ENCODE results near the gene YES1.

DNA sequence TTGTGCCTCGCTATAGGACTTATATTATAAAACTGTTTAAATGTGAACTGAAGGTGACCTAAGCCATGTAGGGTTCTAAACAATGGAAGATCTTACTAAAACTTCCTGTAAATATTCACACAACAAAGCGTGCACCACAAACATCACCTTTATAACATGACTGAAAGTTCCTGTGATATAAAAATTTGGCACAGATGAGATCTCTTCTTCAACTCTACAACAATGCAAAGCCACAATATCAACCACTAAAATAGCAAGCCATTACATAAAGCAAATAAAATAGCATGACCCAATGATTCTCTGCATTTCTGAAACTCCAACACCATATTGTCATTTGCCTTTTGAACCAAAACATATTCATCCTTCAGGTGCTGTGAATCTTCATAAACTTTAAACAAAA, 3.5 kb downstream of the YES1 start:
- TF ChIP-seq ZNF549 (tag by site-specific recombination; IDR thresholded peaks at IDR 0.05): no peak
- TF ChIP-seq, protein P1, sequence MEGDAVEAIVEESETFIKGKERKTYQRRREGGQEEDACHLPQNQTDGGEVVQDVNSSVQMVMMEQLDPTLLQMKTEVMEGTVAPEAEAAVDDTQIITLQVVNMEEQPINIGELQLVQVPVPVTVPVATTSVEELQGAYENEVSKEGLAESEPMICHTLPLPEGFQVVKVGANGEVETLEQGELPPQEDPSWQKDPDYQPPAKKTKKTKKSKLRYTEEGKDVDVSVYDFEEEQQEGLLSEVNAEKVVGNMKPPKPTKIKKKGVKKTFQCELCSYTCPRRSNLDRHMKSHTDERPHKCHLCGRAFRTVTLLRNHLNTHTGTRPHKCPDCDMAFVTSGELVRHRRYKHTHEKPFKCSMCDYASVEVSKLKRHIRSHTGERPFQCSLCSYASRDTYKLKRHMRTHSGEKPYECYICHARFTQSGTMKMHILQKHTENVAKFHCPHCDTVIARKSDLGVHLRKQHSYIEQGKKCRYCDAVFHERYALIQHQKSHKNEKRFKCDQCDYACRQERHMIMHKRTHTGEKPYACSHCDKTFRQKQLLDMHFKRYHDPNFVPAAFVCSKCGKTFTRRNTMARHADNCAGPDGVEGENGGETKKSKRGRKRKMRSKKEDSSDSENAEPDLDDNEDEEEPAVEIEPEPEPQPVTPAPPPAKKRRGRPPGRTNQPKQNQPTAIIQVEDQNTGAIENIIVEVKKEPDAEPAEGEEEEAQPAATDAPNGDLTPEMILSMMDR (tag by site-specific recombination; IDR thresholded peaks at IDR 0.05): no peak
- no peak for TF ChIP-seq ZNF121 (tag by site-specific recombination; IDR thresholded peaks at IDR 0.05)
- no peak for TF ChIP-seq ZNF701 (tag by site-specific recombination; IDR thresholded peaks at IDR 0.05)
- no peak for TF ChIP-seq EGR2 (tag by site-specific recombination; IDR thresholded peaks at IDR 0.05; ENCODE audit: low read depth)
- TF ChIP-seq TCF7L2 (IDR thresholded peaks at IDR 0.05; ENCODE audit: borderline replicate concordance, low read depth, low read length): no peak
- no peak for TF ChIP-seq ZNF530 (tag by site-specific recombination; IDR thresholded peaks at IDR 0.05; ENCODE audit: low read depth)
- TF ChIP-seq ZNF23 (tag by site-specific recombination; IDR thresholded peaks at IDR 0.05; ENCODE audit: borderline replicate concordance): no peak
- TF ChIP-seq ZNF274 (IDR thresholded peaks at IDR 0.05; ENCODE audit: low read length): no peak
- no peak for TF ChIP-seq ZNF274 (tag by site-specific recombination; IDR thresholded peaks at IDR 0.05; ENCODE audit: borderline replicate concordance)
- no peak for TF ChIP-seq ZSCAN18 (tag by site-specific recombination; IDR thresholded peaks at IDR 0.05)
- TF ChIP-seq, protein P2, sequence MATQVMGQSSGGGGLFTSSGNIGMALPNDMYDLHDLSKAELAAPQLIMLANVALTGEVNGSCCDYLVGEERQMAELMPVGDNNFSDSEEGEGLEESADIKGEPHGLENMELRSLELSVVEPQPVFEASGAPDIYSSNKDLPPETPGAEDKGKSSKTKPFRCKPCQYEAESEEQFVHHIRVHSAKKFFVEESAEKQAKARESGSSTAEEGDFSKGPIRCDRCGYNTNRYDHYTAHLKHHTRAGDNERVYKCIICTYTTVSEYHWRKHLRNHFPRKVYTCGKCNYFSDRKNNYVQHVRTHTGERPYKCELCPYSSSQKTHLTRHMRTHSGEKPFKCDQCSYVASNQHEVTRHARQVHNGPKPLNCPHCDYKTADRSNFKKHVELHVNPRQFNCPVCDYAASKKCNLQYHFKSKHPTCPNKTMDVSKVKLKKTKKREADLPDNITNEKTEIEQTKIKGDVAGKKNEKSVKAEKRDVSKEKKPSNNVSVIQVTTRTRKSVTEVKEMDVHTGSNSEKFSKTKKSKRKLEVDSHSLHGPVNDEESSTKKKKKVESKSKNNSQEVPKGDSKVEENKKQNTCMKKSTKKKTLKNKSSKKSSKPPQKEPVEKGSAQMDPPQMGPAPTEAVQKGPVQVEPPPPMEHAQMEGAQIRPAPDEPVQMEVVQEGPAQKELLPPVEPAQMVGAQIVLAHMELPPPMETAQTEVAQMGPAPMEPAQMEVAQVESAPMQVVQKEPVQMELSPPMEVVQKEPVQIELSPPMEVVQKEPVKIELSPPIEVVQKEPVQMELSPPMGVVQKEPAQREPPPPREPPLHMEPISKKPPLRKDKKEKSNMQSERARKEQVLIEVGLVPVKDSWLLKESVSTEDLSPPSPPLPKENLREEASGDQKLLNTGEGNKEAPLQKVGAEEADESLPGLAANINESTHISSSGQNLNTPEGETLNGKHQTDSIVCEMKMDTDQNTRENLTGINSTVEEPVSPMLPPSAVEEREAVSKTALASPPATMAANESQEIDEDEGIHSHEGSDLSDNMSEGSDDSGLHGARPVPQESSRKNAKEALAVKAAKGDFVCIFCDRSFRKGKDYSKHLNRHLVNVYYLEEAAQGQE (tag by site-specific recombination; IDR thresholded peaks at IDR 0.05): no peak
- TF ChIP-seq ZSCAN30 (tag by site-specific recombination; IDR thresholded peaks at IDR 0.05): no peak
- no peak for TF ChIP-seq ZNF423 (tag by site-specific recombination; IDR thresholded peaks at IDR 0.05)
- TF ChIP-seq SP2 (tag by site-specific recombination; IDR thresholded peaks at IDR 0.05): no peak
